Caco-2 (cell line): ENCODE results near the gene FMN1. TPM values are rescaled to one million over a fixed set of nuclear protein-coding genes. Genes with fewer than 3 reads are reported as not detected.

Source experiments
- BruUV-seq: library from RNA; stranded (reverse); fragments of 400-500 nt; replicated peaks from 2 replicates; lab custom pipeline; 2021; lab: Mats Ljungman, UMichigan
- CTCF ChIA-PET: fragments of 300-600 bp; sonication (Branson Sonifier 250); formaldehyde crosslinking; loops from one replicate; lab custom pipeline; 2022; ENCODE audit warnings: antibody characterized with exemption; lab: Charles Lee
- POLR2A ChIA-PET: fragments of 300-600 bp; sonication (Branson Sonifier 250); formaldehyde crosslinking; loops from one replicate; lab custom pipeline; 2022; ENCODE audit warnings: antibody characterized with exemption; lab: Charles Lee
- DNase-seq, 2 experiments: peaks; one replicate each; pipeline versions ENCODE4 v3.0.0 to v3.0.0-alpha.2; 2020 to 2022
- H3K27me3 ChIP-seq: replicated peaks from 2 replicates; pipeline ENCODE4 v1.6.0; 2011; ENCODE audit warnings: low read length; ENCODE audit not compliant: control insufficient read depth, insufficient read depth
- H3K36me3 ChIP-seq: 2 replicates; pipeline ENCODE4 v1.5.1; 2011; ENCODE audit warnings: low read length; ENCODE audit not compliant: control insufficient read depth, insufficient read depth
- H3K4me1 ChIP-seq: fragments of 250-450 bp; sonication (Bioruptor Pico); 2 replicates; pipeline ENCODE4 v1.5.1; 2020; ENCODE audit warnings: mild to moderate bottlenecking
- H3K4me3 ChIP-seq: 2 replicates; pipeline ENCODE4 v1.5.1; 2011; ENCODE audit warnings: low read depth, mild to moderate bottlenecking, control low read depth, low read length
- H3K9me3 ChIP-seq: fragments of 250-450 bp; sonication (Bioruptor Pico); 2 replicates; pipeline ENCODE4 v1.5.1; 2020; ENCODE audit warnings: mild to moderate bottlenecking, moderate library complexity
- H3K27ac Mint-ChIP-seq: one replicate; pipeline ENCODE4 v1.8.0; 2022; ENCODE audit warnings: mixed read lengths; ENCODE audit not compliant: unreplicated experiment
- H3K27me3 Mint-ChIP-seq: one replicate; pipeline ENCODE4 v1.8.0; 2022; ENCODE audit warnings: mixed read lengths; ENCODE audit not compliant: insufficient read depth, unreplicated experiment
- H3K36me3 Mint-ChIP-seq: one replicate; pipeline ENCODE4 v1.8.0; 2022; ENCODE audit warnings: mild to moderate bottlenecking, mixed read lengths; ENCODE audit not compliant: insufficient read depth, unreplicated experiment
- H3K4me1 Mint-ChIP-seq: one replicate; pipeline ENCODE4 v1.8.0; 2022; ENCODE audit warnings: low read depth, mixed read lengths; ENCODE audit not compliant: unreplicated experiment
- H3K4me3 Mint-ChIP-seq: one replicate; pipeline ENCODE4 v1.8.0; 2022; ENCODE audit warnings: mild to moderate bottlenecking, moderate library complexity, mixed read lengths; ENCODE audit not compliant: unreplicated experiment
- H3K9me3 Mint-ChIP-seq: one replicate; pipeline ENCODE4 v1.8.0; 2022; ENCODE audit warnings: mixed read lengths; ENCODE audit not compliant: unreplicated experiment
- CTCF ChIP-seq, 2 experiments: fragments of 200-600 bp in 1 of 2; IDR thresholded peaks; 1 replicate in 1 of 2; 2 replicates in 1 of 2; pipeline versions ENCODE4 v1.5.1 to v1.8.0; 2011 to 2022; ENCODE audit warnings: antibody characterized with exemption in 1 of 2, control low read depth in 1 of 2, inconsistent platforms in 1 of 2, low read depth in 1 of 2, low read length in 1 of 2, mild to moderate bottlenecking in 1 of 2, moderate library complexity in 1 of 2; ENCODE audit not compliant: insufficient read depth in 1 of 2, severe bottlenecking in 1 of 2, unreplicated experiment in 1 of 2
- intact Hi-C: fragments of 100-400 bp; cut with micrococcal nuclease; formaldehyde crosslinking; loops from one replicate; pipeline ENCODE4 v1.10.0; 2022; ENCODE audit not compliant: unreplicated experiment
- total RNA-seq: library from RNA; stranded (reverse); gene quantifications from 2 replicates; pipeline ENCODE4 v1.2.3, GENCODE V29; 2022

The FMN1 gene
- total RNA-seq, 1 experiment from 2014 or later, result 1.6 TPM

GRCh38 chr15:32819448-32819847 is 375.1 kb downstream of the FMN1 start:
- no peaks in the 10 kb centered on the region for H3K9me3 ChIP-seq
- H3K27me3 Mint-ChIP-seq, result no peaks in the 10 kb centered on the region
- no peak for TF ChIP-seq CTCF (IDR thresholded peaks at IDR 0.05; ENCODE audit: insufficient read depth in 1 of 2, low read depth in 1 of 2, low read length in 1 of 2, severe bottlenecking in 1 of 2, unreplicated experiment in 1 of 2)
- no peaks in the 10 kb centered on the region for H3K4me1 ChIP-seq
- H3K9me3 Mint-ChIP-seq, result no peaks in the 10 kb centered on the region
- H3K4me3 Mint-ChIP-seq, result no peak overlapping the region
- H3K4me3 ChIP-seq, result no peak overlapping the region
- H3K27ac Mint-ChIP-seq, result no peak overlapping the region
- DNase-seq, result no peak
- intact Hi-C loops, result no loop called here
- POLR2A ChIA-PET, result no interaction called here
- no peaks in the 10 kb centered on the region for H3K27me3 ChIP-seq
- peaks cover 3% of the 10 kb centered on the region for H3K4me1 Mint-ChIP-seq
- H3K36me3 ChIP-seq, result no peaks in the 10 kb centered on the region
- no TSS peak for BruUV-seq
- CTCF ChIA-PET, result interaction anchor here (0.6 to 1.1 kb wide), 2 partner anchors 20 to 157 kb away, joined by 3 to 6 read pairs; no protein-coding TSS in a partner anchor
- H3K36me3 Mint-ChIP-seq, result no peaks in the 10 kb centered on the region

DNA sequence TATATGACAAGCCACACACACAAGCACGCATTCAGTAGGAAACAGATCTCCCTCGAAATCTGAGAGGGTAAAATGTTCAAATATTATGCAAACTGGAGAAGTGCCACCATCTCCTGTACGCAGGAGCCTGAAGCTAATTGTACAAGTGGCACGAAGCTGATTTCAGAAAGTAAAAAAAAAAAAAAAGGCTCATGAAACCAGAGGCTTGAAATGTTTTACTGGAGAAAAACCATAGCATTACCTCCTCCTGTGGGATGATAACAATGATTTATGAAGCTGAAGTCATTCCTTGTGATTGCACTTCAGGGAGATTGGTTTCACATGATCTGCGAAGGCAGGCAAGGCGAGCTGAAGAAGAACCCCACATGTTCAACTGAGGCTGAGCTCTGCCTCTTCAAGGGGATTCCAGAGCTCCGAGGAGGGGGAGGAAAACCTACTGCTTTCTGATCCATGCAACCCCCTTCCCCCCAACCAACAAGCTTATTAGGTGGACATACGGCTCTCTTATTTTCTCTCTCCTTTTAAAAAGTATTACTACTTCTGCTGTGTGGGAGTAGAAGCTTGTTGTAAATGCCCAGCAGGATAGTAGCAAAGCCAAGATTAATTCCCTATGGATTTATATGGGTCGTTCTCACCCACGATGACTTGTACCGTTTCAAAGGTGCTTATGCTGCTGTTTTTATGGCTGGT is 375.6 kb downstream of the FMN1 start:
- TF ChIP-seq CTCF (IDR thresholded peaks at IDR 0.05; ENCODE audit: insufficient read depth in 1 of 2, low read depth in 1 of 2, low read length in 1 of 2, severe bottlenecking in 1 of 2, unreplicated experiment in 1 of 2), result no peak
- no peak for DNase-seq
- H3K9me3 ChIP-seq, result no peaks in the 10 kb centered on the region
- H3K27ac Mint-ChIP-seq, result no peak overlapping the region
- no peaks in the 10 kb centered on the region for H3K4me1 Mint-ChIP-seq
- no TSS peak for BruUV-seq
- H3K9me3 Mint-ChIP-seq, result no peaks in the 10 kb centered on the region
- intact Hi-C loops, result no loop called here
- no peaks in the 10 kb centered on the region for H3K4me1 ChIP-seq
- ChIA-PET POLR2A (no interaction called here), CTCF (interaction anchor here (0.6 to 1.1 kb wide), 2 partner anchors 21 to 156 kb away, joined by 3 to 6 read pairs; no protein-coding TSS in a partner anchor)
- no peaks in the 10 kb centered on the region for H3K27me3 ChIP-seq
- no peak overlapping the region for H3K4me3 Mint-ChIP-seq
- no peak overlapping the region for H3K4me3 ChIP-seq
- H3K36me3 ChIP-seq, result no peaks in the 10 kb centered on the region
- no peaks in the 10 kb centered on the region for H3K36me3 Mint-ChIP-seq
- no peaks in the 10 kb centered on the region for H3K27me3 Mint-ChIP-seq

GRCh38 chr15:32817577-32817976 is 376.9 kb downstream of the FMN1 start:
- Mint-ChIP-seq H3K27ac (no peak overlapping the region), H3K27me3 (no peaks in the 10 kb centered on the region), H3K36me3 (no peaks in the 10 kb centered on the region), H3K9me3 (no peaks in the 10 kb centered on the region), H3K4me1 (no peaks in the 10 kb centered on the region), H3K4me3 (no peak overlapping the region)
- no TSS peak for BruUV-seq
- H3K4me1 ChIP-seq, result no peaks in the 10 kb centered on the region
- H3K4me3 ChIP-seq, result no peak overlapping the region
- ChIA-PET POLR2A (no interaction called here), CTCF (no interaction called here)
- intact Hi-C loops, result no loop called here
- no peak for DNase-seq
- H3K9me3 ChIP-seq, result no peaks in the 10 kb centered on the region
- H3K27me3 ChIP-seq, result no peaks in the 10 kb centered on the region
- H3K36me3 ChIP-seq, result no peaks in the 10 kb centered on the region
- TF ChIP-seq CTCF (IDR thresholded peaks at IDR 0.05; ENCODE audit: insufficient read depth in 1 of 2, low read depth in 1 of 2, low read length in 1 of 2, severe bottlenecking in 1 of 2, unreplicated experiment in 1 of 2), result no peak
